ENCODE measurements around the gene ATP1A1.

- TF ChIP-seq, protein P1, sequence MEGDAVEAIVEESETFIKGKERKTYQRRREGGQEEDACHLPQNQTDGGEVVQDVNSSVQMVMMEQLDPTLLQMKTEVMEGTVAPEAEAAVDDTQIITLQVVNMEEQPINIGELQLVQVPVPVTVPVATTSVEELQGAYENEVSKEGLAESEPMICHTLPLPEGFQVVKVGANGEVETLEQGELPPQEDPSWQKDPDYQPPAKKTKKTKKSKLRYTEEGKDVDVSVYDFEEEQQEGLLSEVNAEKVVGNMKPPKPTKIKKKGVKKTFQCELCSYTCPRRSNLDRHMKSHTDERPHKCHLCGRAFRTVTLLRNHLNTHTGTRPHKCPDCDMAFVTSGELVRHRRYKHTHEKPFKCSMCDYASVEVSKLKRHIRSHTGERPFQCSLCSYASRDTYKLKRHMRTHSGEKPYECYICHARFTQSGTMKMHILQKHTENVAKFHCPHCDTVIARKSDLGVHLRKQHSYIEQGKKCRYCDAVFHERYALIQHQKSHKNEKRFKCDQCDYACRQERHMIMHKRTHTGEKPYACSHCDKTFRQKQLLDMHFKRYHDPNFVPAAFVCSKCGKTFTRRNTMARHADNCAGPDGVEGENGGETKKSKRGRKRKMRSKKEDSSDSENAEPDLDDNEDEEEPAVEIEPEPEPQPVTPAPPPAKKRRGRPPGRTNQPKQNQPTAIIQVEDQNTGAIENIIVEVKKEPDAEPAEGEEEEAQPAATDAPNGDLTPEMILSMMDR (conservative IDR thresholded peaks at IDR 0.05; ENCODE audit: low read length): no peak
- TF ChIP-seq EZH2phosphoT487 (IDR thresholded peaks at IDR 0.05; ENCODE audit: borderline replicate concordance, low read depth, low read length): no peak
Measured at GRCh38 chr1:116372191-116372590, 853 bp upstream of the ATP1A1 start.

Measured in OCI-LY7 (cell line).